ENCODE results near the gene CEP126. TPM values are rescaled to one million over a fixed set of nuclear protein-coding genes. Genes with fewer than 3 reads are reported as not detected.

CEP126 gene
- total and polyA plus RNA-seq, 2 donors (not counting 1 experiment from before 2014, with no cell fraction given) = 4.7 to 6.4 TPM

GRCh38 chr11:101909087-101909486 lies 5.7 kb upstream of the CEP126 start:
- Histone ChIP-seq H3K4me1 (ENCODE audit: control insufficient read depth, extremely low read depth, insufficient read depth, low read length) (peaks cover 5% of the 10 kb centered on the region), H3K27ac (ENCODE audit: insufficient read depth, low read length) (no peak overlapping the region), H3K79me2 (ENCODE audit: control insufficient read depth, insufficient read depth, low read length) (no peaks in the 10 kb centered on the region), H3K36me3 (ENCODE audit: control insufficient read depth, insufficient read depth, low read length) (no peaks in the 10 kb centered on the region), H4K20me1 (ENCODE audit: control insufficient read depth, extremely low read depth, insufficient read depth, low read length) (no peaks in the 10 kb centered on the region), H3K9me3 (ENCODE audit: control insufficient read depth, insufficient read depth, low read depth, low read length) (no peaks in the 10 kb centered on the region), H3K27me3 (ENCODE audit: control insufficient read depth, insufficient read depth, low read length) (no peaks in the 10 kb centered on the region), H3K4me2 (ENCODE audit: extremely low read depth, insufficient read depth, low read length) (no peak overlapping the region), H3K9ac (ENCODE audit: insufficient read depth, low read length) (no peak overlapping the region), H3K4me3 (replicated peaks in 1 of 4; ENCODE audit: control extremely low read depth in 1 of 4, insufficient read depth in 1 of 4, low read depth in 3 of 4, low read length in 4 of 4) (no peak overlapping the region), H2AFZ (ENCODE audit: low read length) (no peak overlapping the region)
- DNase-seq (ENCODE audit: low read depth in 2 of 2) = no peak
- no peak for TF ChIP-seq EZH2 (IDR thresholded peaks at IDR 0.05; ENCODE audit: low read length, missing control alignments)
- no peak for TF ChIP-seq CTCF (conservative IDR thresholded peaks at IDR 0.05 in 1 of 2, IDR thresholded peaks at IDR 0.05 in 1 of 2; ENCODE audit: low read depth in 1 of 2, low read length in 2 of 2)

DNA sequence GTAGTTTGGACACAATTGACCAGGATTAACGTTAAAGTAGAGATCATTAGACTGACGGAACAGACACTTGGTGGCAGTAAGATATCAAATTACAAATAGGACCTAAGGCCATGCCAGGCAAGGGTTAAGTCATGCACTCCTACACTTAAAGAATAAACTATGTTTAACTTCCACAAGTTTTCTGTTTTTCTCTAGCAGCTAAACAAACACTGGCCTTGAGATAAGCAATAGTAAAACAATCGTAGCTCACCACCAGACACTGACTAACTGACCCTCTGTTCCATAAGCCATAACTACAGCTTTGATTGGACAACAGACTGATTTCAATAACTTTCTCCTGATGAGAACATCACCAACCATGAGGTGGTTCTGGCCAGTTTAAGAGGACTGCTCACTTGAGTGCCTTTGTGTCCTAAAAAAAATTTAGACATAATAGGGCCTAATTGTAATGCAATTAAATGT lies 2.0 kb upstream of the CEP126 start:
- Histone ChIP-seq H2AFZ (ENCODE audit: low read length) (peak overlapping the region; percentile 24), H3K79me2 (ENCODE audit: control insufficient read depth, insufficient read depth, low read length) (no peaks in the 10 kb centered on the region), H3K4me2 (ENCODE audit: extremely low read depth, insufficient read depth, low read length) (no peak overlapping the region), H4K20me1 (ENCODE audit: control insufficient read depth, extremely low read depth, insufficient read depth, low read length) (no peaks in the 10 kb centered on the region), H3K4me3 (replicated peaks in 1 of 4; ENCODE audit: control extremely low read depth in 1 of 4, insufficient read depth in 1 of 4, low read depth in 3 of 4, low read length in 4 of 4) (no peak overlapping the region), H3K36me3 (ENCODE audit: control insufficient read depth, insufficient read depth, low read length) (no peaks in the 10 kb centered on the region), H3K4me1 (ENCODE audit: control insufficient read depth, extremely low read depth, insufficient read depth, low read length) (peaks cover 9% of the 10 kb centered on the region), H3K27ac (ENCODE audit: insufficient read depth, low read length) (no peak overlapping the region), H3K9ac (ENCODE audit: insufficient read depth, low read length) (no peak overlapping the region), H3K27me3 (ENCODE audit: control insufficient read depth, insufficient read depth, low read length) (no peaks in the 10 kb centered on the region), H3K9me3 (ENCODE audit: control insufficient read depth, insufficient read depth, low read depth, low read length) (no peaks in the 10 kb centered on the region)
- peak; percentile 37 to 45 for DNase-seq (ENCODE audit: low read depth in 2 of 2)
- TF ChIP-seq CTCF (conservative IDR thresholded peaks at IDR 0.05 in 1 of 2, IDR thresholded peaks at IDR 0.05 in 1 of 2; ENCODE audit: low read depth in 1 of 2, low read length in 2 of 2) (no peak), EZH2 (IDR thresholded peaks at IDR 0.05; ENCODE audit: low read length, missing control alignments) (no peak)

DNA sequence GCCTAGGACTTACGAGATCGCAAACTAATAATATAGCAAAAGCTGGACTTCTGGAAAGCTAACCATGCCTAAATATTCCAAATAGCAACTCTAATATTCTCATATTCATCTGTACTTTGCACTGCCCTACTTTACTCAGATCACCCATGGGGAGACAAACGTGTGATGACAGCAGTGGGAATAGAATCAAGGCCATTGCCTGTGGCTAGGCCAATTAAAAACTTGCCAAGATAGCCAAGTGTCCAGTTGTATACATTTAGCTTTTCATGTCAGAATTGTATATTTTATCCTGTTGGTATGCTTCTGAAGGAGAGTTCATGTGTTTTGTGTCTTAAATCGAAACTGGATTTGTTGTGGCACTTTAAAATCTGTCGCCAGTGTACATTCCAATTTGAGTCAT lies 1.2 kb upstream of the CEP126 start:
- H4K20me1 ChIP-seq (ENCODE audit: control insufficient read depth, extremely low read depth, insufficient read depth, low read length) = no peaks in the 10 kb centered on the region
- H3K79me2 ChIP-seq (ENCODE audit: control insufficient read depth, insufficient read depth, low read length) = no peaks in the 10 kb centered on the region
- H3K9ac ChIP-seq (ENCODE audit: insufficient read depth, low read length) = no peak overlapping the region
- peak overlapping the region; percentile 5 for H2AFZ ChIP-seq (ENCODE audit: low read length)
- peak overlapping the region in 1 of 4 experiments; percentile 49 for H3K4me3 ChIP-seq (replicated peaks in 1 of 4; ENCODE audit: control extremely low read depth in 1 of 4, insufficient read depth in 1 of 4, low read depth in 3 of 4, low read length in 4 of 4)
- DNase-seq (ENCODE audit: low read depth in 2 of 2) = no peak
- peak overlapping the region; percentile 97 for H3K4me2 ChIP-seq (ENCODE audit: extremely low read depth, insufficient read depth, low read length)
- no peaks in the 10 kb centered on the region for H3K27me3 ChIP-seq (ENCODE audit: control insufficient read depth, insufficient read depth, low read length)
- no peaks in the 10 kb centered on the region for H3K9me3 ChIP-seq (ENCODE audit: control insufficient read depth, insufficient read depth, low read depth, low read length)
- H3K27ac ChIP-seq (ENCODE audit: insufficient read depth, low read length) = no peak overlapping the region
- no peaks in the 10 kb centered on the region for H3K36me3 ChIP-seq (ENCODE audit: control insufficient read depth, insufficient read depth, low read length)
- TF ChIP-seq CTCF (conservative IDR thresholded peaks at IDR 0.05 in 1 of 2, IDR thresholded peaks at IDR 0.05 in 1 of 2; ENCODE audit: low read depth in 1 of 2, low read length in 2 of 2) = no peak
- TF ChIP-seq EZH2 (IDR thresholded peaks at IDR 0.05; ENCODE audit: low read length, missing control alignments) = no peak
- H3K4me1 ChIP-seq (ENCODE audit: control insufficient read depth, extremely low read depth, insufficient read depth, low read length) = peaks cover 9% of the 10 kb centered on the region
